Measurements from ENCODE around the gene APBA1.

GRCh38 chr9:69502671-69503301, 169.4 kb downstream of the APBA1 start:
- TF ChIP-seq CTCF (optimal IDR thresholded peaks at IDR 0.05 in 1 of 3, IDR thresholded peaks at IDR 0.05 in 1 of 3, conservative IDR thresholded peaks at IDR 0.05 in 1 of 3; ENCODE audit: extremely low read depth in 1 of 3, insufficient read depth in 2 of 3, low read length in 3 of 3), result no peak
- TF ChIP-seq EZH2 (IDR thresholded peaks at IDR 0.05; ENCODE audit: low read length), result no peak

Data from keratinocyte (primary cell).